Measurements from ENCODE around the gene GPD2. TPM values are rescaled to one million over a fixed set of nuclear protein-coding genes. Genes with fewer than 3 reads are reported as not detected.
"Not testable (repeated sequence)": the region's sequence is repeated elsewhere in the genome, so short reads cannot be mapped to it uniquely, and the experiment has no call there.

The GPD2 gene
- polyA plus RNA-seq, 3 donors: 17.9 to 22.2 (median 20.8) TPM

DNA sequence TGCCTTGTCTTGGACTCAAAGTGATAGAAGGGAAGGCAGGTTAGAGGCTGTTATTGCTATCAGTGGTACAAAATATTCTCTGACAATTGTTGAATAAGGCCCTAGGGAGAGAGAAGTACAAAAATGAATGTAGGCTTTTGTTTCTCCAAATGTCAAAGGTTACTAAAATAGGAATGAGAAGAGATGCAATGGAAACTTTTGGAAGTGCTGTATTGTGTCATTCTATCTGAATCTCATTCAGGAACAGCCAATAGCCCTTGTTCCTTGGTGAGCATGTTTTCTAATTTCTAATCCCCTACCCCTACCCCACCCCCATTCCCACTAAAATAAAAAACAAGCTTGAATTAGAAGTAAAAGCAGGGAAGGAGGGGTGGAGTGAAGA, 166.4 kb downstream of the GPD2 start:
- DNase-seq (ENCODE audit: extremely low read depth in 1 of 11, low read depth in 9 of 11, low spot score in 4 of 11): no peak

DNA sequence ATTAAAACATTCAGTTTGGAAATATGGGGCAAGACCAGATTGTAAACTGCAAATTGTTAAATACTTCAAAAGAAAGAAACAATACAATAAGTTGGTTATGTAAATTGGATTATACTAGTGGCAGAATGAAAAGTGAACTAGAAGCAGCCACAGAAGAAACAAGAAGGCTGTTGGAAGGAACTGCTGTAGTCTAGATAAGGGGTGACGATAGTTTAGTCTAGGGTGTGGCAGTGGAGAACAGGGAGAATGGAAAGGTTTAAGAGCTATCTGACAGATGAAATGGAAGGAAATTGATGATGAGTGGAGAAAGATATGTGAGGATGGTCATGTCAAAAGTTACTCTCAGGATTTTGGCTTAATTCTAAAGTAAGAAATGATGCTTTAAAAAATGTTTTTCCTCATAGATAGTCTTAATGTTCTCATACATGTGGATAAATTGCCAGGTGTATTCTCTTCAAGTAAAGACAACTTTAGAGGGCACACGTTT, 179.7 kb downstream of the GPD2 start:
- no peak for DNase-seq (ENCODE audit: extremely low read depth in 1 of 11, low read depth in 9 of 11, low spot score in 4 of 11)

DNA sequence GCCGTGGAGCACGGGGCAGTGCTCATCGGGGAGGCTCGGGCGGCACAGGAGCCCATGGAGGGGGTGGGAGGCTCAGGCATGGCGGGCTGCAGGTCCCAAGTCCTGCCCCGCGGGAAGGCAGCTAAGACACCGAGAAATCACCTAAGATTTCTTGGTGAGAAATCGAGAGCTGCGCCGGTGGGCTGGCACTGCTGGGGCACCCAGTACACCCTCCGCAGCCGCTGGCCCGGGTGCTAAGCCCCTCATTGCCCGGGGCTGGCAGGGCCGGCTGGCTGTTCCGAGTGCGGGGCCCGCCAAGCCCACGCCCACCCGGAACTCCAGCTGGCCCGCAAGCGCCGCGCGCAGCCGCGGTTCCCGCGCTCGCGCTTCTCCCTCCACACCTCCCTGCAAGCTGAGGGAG, 181.9 kb downstream of the GPD2 start:
- DNase-seq (ENCODE audit: extremely low read depth in 1 of 11, low read depth in 9 of 11, low spot score in 4 of 11): not testable (repeated sequence)

- no peak for DNase-seq (ENCODE audit: extremely low read depth in 1 of 11, low read depth in 9 of 11, low spot score in 4 of 11)
Observed at GRCh38 chr2:156619021-156619539, 182.9 kb downstream of the GPD2 start.

DNA sequence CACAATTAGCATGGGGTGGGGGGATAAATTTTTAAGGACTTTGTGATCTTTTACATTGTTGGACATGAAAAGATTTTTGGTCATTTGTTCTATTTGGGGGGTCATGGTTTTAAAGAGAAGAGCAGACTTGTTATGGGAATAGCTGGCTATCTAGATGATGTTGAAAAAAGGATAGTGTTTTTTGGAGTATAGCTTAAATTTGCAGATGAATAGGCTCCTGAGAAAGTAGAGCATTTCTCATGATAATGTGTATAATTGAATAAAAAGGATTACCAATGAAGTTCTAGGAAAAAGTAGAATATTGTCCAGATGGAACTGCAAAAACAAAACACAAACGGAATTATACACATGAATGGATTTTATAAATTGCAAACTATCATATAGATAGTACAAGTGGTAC, 186.3 kb downstream of the GPD2 start:
- DNase-seq (ENCODE audit: extremely low read depth in 1 of 11, low read depth in 9 of 11, low spot score in 4 of 11): no peak

DNA sequence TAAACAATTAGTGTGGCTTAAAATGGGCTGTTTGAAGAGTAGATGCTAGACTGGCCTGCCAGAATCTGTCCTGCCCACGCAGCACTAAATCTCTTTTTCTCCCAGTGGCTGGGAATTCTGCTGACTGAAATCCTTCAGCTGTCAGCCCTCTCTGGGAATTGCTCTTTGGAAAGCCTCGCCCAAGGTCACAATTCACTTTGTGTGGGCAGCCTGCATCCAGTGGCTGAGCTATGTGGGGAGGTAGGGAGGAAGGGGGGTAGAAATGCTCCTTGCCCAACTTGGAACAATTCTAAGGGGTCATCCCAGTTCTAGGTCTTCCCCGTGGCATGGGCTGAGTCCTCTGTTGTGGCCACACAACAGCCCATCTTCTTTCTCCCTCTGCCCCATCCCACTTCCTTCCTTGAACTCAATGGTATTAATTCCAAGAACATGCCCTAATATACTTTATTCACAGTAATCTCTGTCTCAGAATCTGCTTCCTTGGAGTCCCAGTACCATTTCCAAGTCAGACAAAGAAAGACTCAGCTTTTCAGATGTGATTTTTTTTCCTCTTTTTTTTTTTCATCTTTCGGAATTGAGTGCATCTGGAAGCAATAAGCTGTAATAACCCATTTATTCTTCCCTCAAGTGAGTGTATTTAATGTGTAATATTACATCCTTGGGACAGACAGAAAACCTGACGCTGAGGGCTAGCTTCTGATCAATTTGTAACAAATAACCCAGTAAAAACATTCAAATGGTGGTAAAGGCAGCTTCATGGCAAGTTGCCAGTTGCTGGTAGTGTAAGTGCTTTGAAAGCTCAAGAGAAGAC, 189.4 kb downstream of the GPD2 start:
- no peak for DNase-seq (ENCODE audit: extremely low read depth in 1 of 11, low read depth in 9 of 11, low spot score in 4 of 11)

- DNase-seq (ENCODE audit: extremely low read depth in 1 of 11, low read depth in 9 of 11, low spot score in 4 of 11): no peak
Observed at GRCh38 chr2:156626931-156627330, 190.8 kb downstream of the GPD2 start.

GRCh38 chr2:156630579-156631337, 194.6 kb downstream of the GPD2 start:
- no peak for DNase-seq (ENCODE audit: extremely low read depth in 1 of 11, low read depth in 9 of 11, low spot score in 4 of 11)

DNA sequence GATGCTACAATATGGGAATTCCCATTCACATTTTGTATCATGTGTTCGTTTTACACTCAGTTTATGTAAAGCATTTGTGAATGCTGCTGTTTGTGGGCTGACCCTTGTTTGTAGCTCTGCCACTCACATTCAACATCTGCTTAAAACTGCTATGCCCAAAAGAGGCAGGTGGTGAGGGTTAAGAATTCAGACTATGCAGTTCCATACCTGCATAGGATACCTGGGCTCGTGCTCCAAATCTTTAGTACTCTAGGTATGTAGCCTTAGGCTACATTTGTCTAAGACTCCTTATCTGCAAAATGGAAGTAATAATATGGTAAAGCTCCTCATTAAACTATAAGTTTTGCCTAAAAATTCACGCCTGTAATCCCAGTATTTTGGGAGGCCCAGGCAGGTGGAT, 199.5 kb downstream of the GPD2 start:
- DNase-seq (ENCODE audit: extremely low read depth in 1 of 11, low read depth in 9 of 11, low spot score in 4 of 11): no peak

Other genes starting within 250 kb of the GPD2 start
- 1 to 10 TPM in 1 of 3 donors, under 1 TPM in 2; 0.56 to 2.6 (median 0.95) TPM for gene NR4A2, start 103.7 kb upstream of the GPD2 start, polyA plus RNA-seq (ENCODE audit: insufficient read length in 3 of 3)

Measured in renal cortex interstitium (tissue), 11 donors.